Fibroblast of lung (primary cell): ENCODE data around the gene DNAH3. TPM values are rescaled to one million over a fixed set of nuclear protein-coding genes. Genes with fewer than 3 reads are reported as not detected.
"Not testable (repeated sequence)": the region's sequence is repeated elsewhere in the genome, so short reads cannot be mapped to it uniquely, and the experiment has no call there.

Source experiments
- DNase-seq, 2 donors: peaks; one replicate each; pipeline versions ENCODE4 v3.0.0 to v3.0.0-alpha.2; 2010; ENCODE audit warnings: low read depth in 2 of 2
- H2AFZ ChIP-seq: 2 replicates; pipeline ENCODE4 v1.5.1; 2012; ENCODE audit warnings: low read length, control low read depth, inconsistent platforms
- H3K27ac ChIP-seq: 2 replicates; pipeline ENCODE4 v1.5.1; 2011; ENCODE audit warnings: low read length, control low read depth; ENCODE audit not compliant: insufficient read depth
- H3K27me3 ChIP-seq: 2 replicates; pipeline ENCODE4 v1.5.1; 2011; ENCODE audit warnings: mild to moderate bottlenecking, low read length; ENCODE audit not compliant: control insufficient read depth, insufficient read depth
- H3K36me3 ChIP-seq: 2 replicates; pipeline ENCODE4 v1.5.1; 2011; ENCODE audit warnings: low read length; ENCODE audit not compliant: control insufficient read depth, insufficient read depth
- H3K4me1 ChIP-seq: 2 replicates; pipeline ENCODE4 v1.5.1; 2011; ENCODE audit warnings: low read length; ENCODE audit not compliant: control insufficient read depth, insufficient read depth; ENCODE audit errors: extremely low read depth
- H3K4me2 ChIP-seq: 2 replicates; pipeline ENCODE4 v1.5.1; 2011; ENCODE audit warnings: low read length, control low read depth; ENCODE audit not compliant: insufficient read depth; ENCODE audit errors: extremely low read depth
- H3K4me3 ChIP-seq, 4 experiments: fragments of 200-600 bp in 1 of 4; sonication (generic) in 1 of 4; replicated peaks in 1 of 4; 2 replicates each; pipeline ENCODE4 v1.5.1; 2011 to 2016; ENCODE audit warnings: low read length in 4 of 4, low read depth in 3 of 4, mild to moderate bottlenecking in 3 of 4, control low read depth in 2 of 4, inconsistent platforms in 1 of 4, mixed read lengths in 1 of 4; ENCODE audit not compliant: insufficient read depth in 1 of 4; ENCODE audit errors: control extremely low read depth in 1 of 4
- H3K79me2 ChIP-seq: 2 replicates; pipeline ENCODE4 v1.5.1; 2012; ENCODE audit warnings: mild to moderate bottlenecking, low read length, inconsistent platforms; ENCODE audit not compliant: control insufficient read depth, insufficient read depth
- H3K9ac ChIP-seq: 2 replicates; pipeline ENCODE4 v1.5.1; 2011; ENCODE audit warnings: mild to moderate bottlenecking, low read length, control low read depth; ENCODE audit not compliant: insufficient read depth
- H3K9me3 ChIP-seq: 2 replicates; pipeline ENCODE4 v1.5.1; 2012; ENCODE audit warnings: low read depth, low read length; ENCODE audit not compliant: control insufficient read depth, insufficient read depth
- H4K20me1 ChIP-seq: 2 replicates; pipeline ENCODE4 v1.5.1; 2011; ENCODE audit warnings: low read length; ENCODE audit not compliant: control insufficient read depth, insufficient read depth; ENCODE audit errors: extremely low read depth
- CTCF ChIP-seq, 2 donors: IDR thresholded peaks in 1 of 2; conservative IDR thresholded peaks in 1 of 2; 1 replicate in 1 of 2; 2 replicates in 1 of 2; pipeline ENCODE4 v1.5.1; 2011 to 2012; ENCODE audit warnings: low read length in 2 of 2, control low read depth in 1 of 2, inconsistent platforms in 1 of 2, low read depth in 1 of 2, mild to moderate bottlenecking in 1 of 2
- EZH2 ChIP-seq: IDR thresholded peaks from 2 replicates; pipeline ENCODE4 v1.5.1; 2012; ENCODE audit warnings: low read length, control low read depth, mild to moderate bottlenecking; ENCODE audit errors: missing control alignments
- polyA plus RNA-seq, 2 donors: library from polyadenylated mRNA; depleted of rRNA in 1 of 2; stranded (reverse) in 1 of 2; unstranded in 1 of 2; fragments of >200 nt; gene quantifications; 2 replicates each; pipeline ENCODE4 v1.2.1, GENCODE V29; 2011 to 2012; ENCODE audit warnings: missing spikeins in 1 of 2
- total RNA-seq: library from RNA; depleted of rRNA; stranded (reverse); fragments of >200 nt; gene quantifications from 2 replicates; pipeline ENCODE4 v1.2.1, GENCODE V29; 2014

DNAH3 gene
- total and polyA plus RNA-seq, 2 donors (not counting 1 experiment from before 2014, with no cell fraction given) = not detected

- no peak overlapping the region for H3K9ac ChIP-seq
- no peak for DNase-seq
- H3K4me2 ChIP-seq = no peak overlapping the region
- no peaks in the 10 kb centered on the region for H4K20me1 ChIP-seq
- H3K4me3 ChIP-seq = no peak overlapping the region
- H3K27ac ChIP-seq = no peak overlapping the region
- no peaks in the 10 kb centered on the region for H3K4me1 ChIP-seq
- no peaks in the 10 kb centered on the region for H3K9me3 ChIP-seq
- H2AFZ ChIP-seq = no peak overlapping the region
- no peaks in the 10 kb centered on the region for H3K36me3 ChIP-seq
- H3K79me2 ChIP-seq = no peaks in the 10 kb centered on the region
- TF ChIP-seq CTCF (conservative IDR thresholded peaks at IDR 0.05 in 1 of 2, IDR thresholded peaks at IDR 0.05 in 1 of 2; ENCODE audit: low read depth in 1 of 2, low read length in 2 of 2) = no peak
- no peak for TF ChIP-seq EZH2
- peaks cover 16% of the 10 kb centered on the region for H3K27me3 ChIP-seq
These were observed 46.5 kb upstream of the DNAH3 start for GRCh38 chr16:21197112-21197511.

- not testable (repeated sequence) for H3K79me2 ChIP-seq, H3K4me3 ChIP-seq, H4K20me1 ChIP-seq, H3K9me3 ChIP-seq, H3K9ac ChIP-seq, H2AFZ ChIP-seq, H3K4me2 ChIP-seq, DNase-seq, H3K27ac ChIP-seq, H3K4me1 ChIP-seq, H3K36me3 ChIP-seq
- peaks cover 10% of the 10 kb centered on the region for H3K27me3 ChIP-seq
These were observed 44.7 kb upstream of the DNAH3 start for GRCh38 chr16:21195330-21195729.

GRCh38 chr16:21194771-21195301, 44.2 kb upstream of the DNAH3 start:
- TF ChIP-seq EZH2 = no peak
- TF ChIP-seq CTCF (conservative IDR thresholded peaks at IDR 0.05 in 1 of 2, IDR thresholded peaks at IDR 0.05 in 1 of 2; ENCODE audit: low read depth in 1 of 2, low read length in 2 of 2) = no peak
- Histone ChIP-seq H3K4me2 (no peak overlapping the region), H4K20me1 (no peaks in the 10 kb centered on the region), H3K4me3 (no peak overlapping the region), H3K27ac (no peak overlapping the region), H3K27me3 (peaks cover 10% of the 10 kb centered on the region), H2AFZ (no peak overlapping the region), H3K4me1 (no peaks in the 10 kb centered on the region), H3K79me2 (no peaks in the 10 kb centered on the region), H3K9ac (no peak overlapping the region), H3K9me3 (no peaks in the 10 kb centered on the region), H3K36me3 (no peaks in the 10 kb centered on the region)
- DNase-seq = peak in 1 of 2 donors; percentile 15
